T-helper 9 cell (primary cell): ENCODE results near the gene LAMB4.

Experiments used
- DNase-seq: peaks from one replicate; pipeline ENCODE4 v3.0.0-alpha.2; 2020

The LAMB4 gene

DNA sequence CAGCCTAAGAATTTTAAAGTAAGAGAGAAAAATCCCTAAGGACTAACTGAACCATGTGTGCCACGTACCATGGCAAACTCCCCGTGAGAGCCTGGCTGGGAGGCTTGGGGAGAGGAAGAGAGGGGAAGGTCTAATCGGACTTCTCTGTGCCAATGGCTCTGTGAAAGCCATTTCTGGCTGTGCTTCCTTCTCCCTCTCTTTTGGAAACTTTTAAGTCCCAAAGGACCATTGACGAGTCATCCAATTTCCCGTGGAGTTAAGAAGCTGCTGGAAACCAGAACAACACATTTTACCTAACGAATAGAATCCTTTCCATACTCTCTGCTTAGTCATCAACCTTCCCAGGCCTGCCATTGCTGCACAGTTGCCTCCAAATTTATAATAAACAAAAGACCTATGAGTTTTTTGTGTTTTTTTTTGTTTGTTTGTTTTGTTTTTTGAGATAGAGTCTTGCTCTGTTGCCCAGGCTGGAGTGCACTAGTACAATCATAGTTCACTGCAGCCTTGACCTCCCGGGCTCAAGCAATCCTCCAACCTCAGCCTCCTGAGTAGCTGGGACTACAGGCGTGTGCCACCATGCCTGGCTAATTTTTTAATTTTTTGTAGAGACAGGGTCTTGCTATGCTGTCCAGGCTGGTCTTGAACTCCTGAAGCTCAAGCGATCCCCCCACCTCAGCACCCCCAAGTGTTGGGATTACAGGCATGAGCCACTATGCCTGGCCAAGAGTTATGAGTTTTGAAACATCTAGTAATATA lies 140.4 kb downstream of the LAMB4 start:
- DNase-seq = no peak

- DNase-seq = no peak
Observed at GRCh38 chr7:107982918-107983389, 147.2 kb downstream of the LAMB4 start.

DNA sequence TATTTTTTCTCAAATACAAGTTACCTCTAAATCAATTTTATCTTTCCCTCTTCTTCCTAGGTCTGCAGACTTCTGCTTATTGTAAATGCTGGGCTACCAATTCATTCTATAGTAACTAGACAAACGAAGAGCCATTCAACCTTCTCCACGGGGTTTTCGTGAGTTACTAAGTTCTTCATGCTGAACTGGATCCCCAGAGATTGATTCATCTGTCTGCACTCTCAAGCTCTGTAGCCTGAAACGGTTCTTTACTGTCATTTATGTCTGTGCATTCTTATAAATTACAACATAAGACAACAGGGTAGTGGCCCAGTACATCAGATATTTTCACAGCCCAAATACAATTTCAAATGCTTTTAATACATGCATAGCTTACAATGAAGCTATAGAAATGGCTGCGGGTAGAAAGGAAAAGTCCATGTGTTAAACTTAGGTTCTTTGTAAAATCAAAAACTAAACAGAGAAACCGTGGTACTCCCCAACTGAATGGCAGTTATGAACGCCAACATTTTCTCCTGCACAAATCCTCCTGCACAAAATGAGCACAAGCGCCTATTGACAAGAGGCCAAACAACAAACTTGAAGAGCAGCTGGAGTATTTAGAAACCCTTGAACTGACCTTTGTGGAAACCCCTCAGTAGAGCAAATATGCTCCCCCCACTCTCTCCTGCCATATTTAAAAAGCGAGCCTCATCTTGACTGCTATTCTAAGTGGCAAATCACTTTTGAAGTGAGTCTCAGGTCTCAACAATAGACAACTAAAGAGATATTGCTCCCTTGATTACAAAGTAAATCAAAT lies 147.9 kb downstream of the LAMB4 start:
- no peak for DNase-seq

DNA sequence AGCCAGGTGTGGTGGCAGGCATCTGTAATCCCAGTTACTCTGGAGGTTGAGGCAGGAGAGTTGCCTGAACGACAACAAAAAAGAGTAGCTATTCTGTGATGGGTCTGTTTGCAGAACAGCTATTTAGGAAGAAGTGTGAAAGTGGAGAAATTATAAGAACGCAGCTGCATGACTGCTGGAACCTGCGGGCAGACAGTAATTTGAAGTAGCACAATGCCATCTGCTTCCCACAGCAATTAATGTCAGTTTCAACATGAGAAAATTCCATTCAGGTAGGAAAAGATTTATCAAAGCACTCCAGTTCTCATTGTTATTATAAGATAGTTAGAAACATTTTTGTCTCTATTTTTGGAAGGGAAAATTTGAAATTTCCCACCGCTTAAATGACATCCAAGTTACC lies 148.7 kb downstream of the LAMB4 start:
- DNase-seq = no peak

DNA sequence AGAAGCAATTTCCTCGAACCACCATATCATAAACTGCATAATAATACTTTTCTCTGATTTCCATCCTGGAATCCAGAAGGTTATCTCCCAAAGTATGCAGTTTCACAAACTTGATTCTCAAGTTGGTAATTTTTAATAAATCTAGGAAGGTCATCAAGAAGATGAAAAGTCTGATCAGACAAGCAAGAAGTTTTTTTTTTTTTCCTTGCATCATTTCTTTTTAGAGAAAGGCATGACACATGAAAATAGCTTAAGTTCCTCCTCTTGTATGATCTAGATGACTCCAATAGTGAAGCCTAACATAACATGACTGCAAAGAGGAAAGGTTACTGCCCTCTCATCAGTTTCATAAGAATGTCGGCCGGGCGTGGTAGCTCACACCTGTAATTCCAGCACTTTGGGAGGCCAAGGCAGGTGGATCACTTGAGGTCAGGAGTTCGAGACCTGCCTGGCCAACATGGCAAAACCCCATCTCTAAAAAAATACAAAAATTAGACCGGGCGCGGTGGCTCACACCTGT lies 149.4 kb downstream of the LAMB4 start:
- no peak for DNase-seq

GRCh38 chr7:107980171-107980570 lies 150.0 kb downstream of the LAMB4 start:
- DNase-seq = no peak

DNA sequence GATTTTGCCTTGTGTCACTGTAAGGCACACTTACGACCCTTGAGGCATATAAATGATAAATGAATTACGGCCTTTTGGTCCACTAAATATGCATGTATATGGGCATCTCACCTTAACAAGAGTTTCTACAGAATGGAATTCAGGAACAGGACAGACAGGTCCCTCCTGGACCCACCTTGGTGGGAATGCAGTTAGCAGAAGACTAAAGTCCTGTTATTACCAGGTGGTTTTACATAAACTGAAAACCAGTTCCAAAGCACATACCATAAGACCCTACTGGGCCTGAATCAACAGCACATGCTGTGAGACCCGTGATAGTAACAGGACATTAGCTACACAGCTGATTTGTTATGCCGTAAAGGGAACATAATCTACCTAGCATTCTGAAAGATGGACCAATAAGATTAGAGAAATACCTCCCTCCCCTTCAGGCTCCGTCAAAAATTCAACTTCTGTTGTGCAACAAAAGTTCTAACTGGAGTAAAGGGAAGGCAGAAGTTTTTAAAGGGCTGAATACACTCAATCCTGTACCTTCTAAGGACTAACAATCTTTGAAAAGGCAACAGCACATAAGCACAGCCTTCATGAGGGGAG lies 151.2 kb downstream of the LAMB4 start:
- no peak for DNase-seq

- DNase-seq = no peak
Observed at GRCh38 chr7:107977048-107977447, 153.1 kb downstream of the LAMB4 start.

GRCh38 chr7:107976620-107977019 lies 153.5 kb downstream of the LAMB4 start:
- no peak for DNase-seq

DNA sequence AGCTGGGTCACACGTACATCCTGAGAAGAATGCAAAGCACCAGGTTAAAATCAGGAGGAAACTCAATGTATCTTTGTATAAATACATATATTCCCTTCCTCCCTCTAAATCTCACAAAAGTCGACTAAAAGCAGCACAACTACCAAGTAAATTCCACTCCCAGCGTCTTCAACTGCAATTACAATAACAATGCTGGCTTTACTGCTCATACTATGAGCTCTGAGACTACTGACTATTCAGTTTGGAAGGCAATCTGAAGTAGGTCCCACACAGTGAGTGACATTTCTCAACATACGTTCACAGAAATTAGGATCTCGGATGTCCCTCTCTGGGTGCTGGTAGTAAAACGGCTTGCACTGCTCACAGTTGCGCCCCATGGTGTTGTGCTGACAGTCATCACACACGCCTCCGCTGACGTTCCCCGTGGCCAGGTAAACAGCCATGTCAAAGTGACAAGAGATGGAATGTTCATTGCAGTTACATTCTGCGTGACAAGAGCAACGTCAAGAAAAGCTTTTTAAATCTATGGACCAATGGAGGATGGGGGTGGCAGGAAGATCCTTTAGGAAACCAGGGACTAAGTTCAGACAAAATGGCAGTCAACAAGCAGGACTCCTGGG lies 154.7 kb downstream of the LAMB4 start:
- no peak for DNase-seq

GRCh38 chr7:107973861-107974260 lies 156.3 kb downstream of the LAMB4 start:
- DNase-seq = no peak
